ENCODE results near the gene VSTM4. TPM values are rescaled to one million over a fixed set of nuclear protein-coding genes. Genes with fewer than 3 reads are reported as not detected.

Gene VSTM4
- total RNA-seq, 1 experiment from 2014 or later, result not detected

- Mint-ChIP-seq H3K36me3 (ENCODE audit: insufficient read depth, unreplicated experiment) (no peaks in the 10 kb centered on the region), H3K4me1 (ENCODE audit: low read depth, unreplicated experiment) (no peaks in the 10 kb centered on the region), H3K9me3 (ENCODE audit: low read depth, unreplicated experiment) (peaks cover 5% of the 10 kb centered on the region), H3K4me3 (ENCODE audit: low read depth, unreplicated experiment) (no peak overlapping the region), H3K27me3 (ENCODE audit: unreplicated experiment) (peaks cover 64% of the 10 kb centered on the region), H3K27ac (ENCODE audit: unreplicated experiment) (no peak overlapping the region)
- DNase-seq, result no peak
- intact Hi-C loops (cut with micrococcal nuclease; ENCODE audit: unreplicated experiment), result no loop called here
- CTCF ChIA-PET, result no interaction called here
- BruUV-seq (replicated peaks), result no TSS peak
- TF ChIP-seq CTCF (IDR thresholded peaks at IDR 0.05; ENCODE audit: unreplicated experiment), result no peak
Measured at GRCh38 chr10:49024484-49024883, 90.8 kb downstream of the VSTM4 start.

GRCh38 chr10:49023752-49024151, 91.6 kb downstream of the VSTM4 start:
- CTCF ChIA-PET, result no interaction called here
- H3K9me3 Mint-ChIP-seq (ENCODE audit: low read depth, unreplicated experiment), result peaks cover 5% of the 10 kb centered on the region
- no peak for DNase-seq
- H3K27ac Mint-ChIP-seq (ENCODE audit: unreplicated experiment), result no peak overlapping the region
- no peak overlapping the region for H3K4me3 Mint-ChIP-seq (ENCODE audit: low read depth, unreplicated experiment)
- peaks cover 59% of the 10 kb centered on the region for H3K27me3 Mint-ChIP-seq (ENCODE audit: unreplicated experiment)
- TF ChIP-seq CTCF (IDR thresholded peaks at IDR 0.05; ENCODE audit: unreplicated experiment), result no peak
- no peaks in the 10 kb centered on the region for H3K4me1 Mint-ChIP-seq (ENCODE audit: low read depth, unreplicated experiment)
- intact Hi-C loops (cut with micrococcal nuclease; ENCODE audit: unreplicated experiment), result no loop called here
- H3K36me3 Mint-ChIP-seq (ENCODE audit: insufficient read depth, unreplicated experiment), result no peaks in the 10 kb centered on the region
- BruUV-seq (replicated peaks), result no TSS peak

- Mint-ChIP-seq H3K27ac (ENCODE audit: unreplicated experiment) (no peak overlapping the region), H3K9me3 (ENCODE audit: low read depth, unreplicated experiment) (peaks cover 5% of the 10 kb centered on the region), H3K36me3 (ENCODE audit: insufficient read depth, unreplicated experiment) (no peaks in the 10 kb centered on the region), H3K4me1 (ENCODE audit: low read depth, unreplicated experiment) (no peaks in the 10 kb centered on the region), H3K4me3 (ENCODE audit: low read depth, unreplicated experiment) (no peak overlapping the region), H3K27me3 (ENCODE audit: unreplicated experiment) (peaks cover 53% of the 10 kb centered on the region)
- DNase-seq, result no peak
- BruUV-seq (replicated peaks), result no TSS peak
- TF ChIP-seq CTCF (IDR thresholded peaks at IDR 0.05; ENCODE audit: unreplicated experiment), result no peak
- CTCF ChIA-PET, result no interaction called here
- intact Hi-C loops (cut with micrococcal nuclease; ENCODE audit: unreplicated experiment), result no loop called here
Measured at GRCh38 chr10:49023071-49023470, 92.3 kb downstream of the VSTM4 start.

- no peak for DNase-seq
- Mint-ChIP-seq H3K9me3 (ENCODE audit: low read depth, unreplicated experiment) (peaks cover 5% of the 10 kb centered on the region), H3K4me3 (ENCODE audit: low read depth, unreplicated experiment) (no peak overlapping the region), H3K27me3 (ENCODE audit: unreplicated experiment) (peaks cover 53% of the 10 kb centered on the region), H3K36me3 (ENCODE audit: insufficient read depth, unreplicated experiment) (no peaks in the 10 kb centered on the region), H3K4me1 (ENCODE audit: low read depth, unreplicated experiment) (no peaks in the 10 kb centered on the region), H3K27ac (ENCODE audit: unreplicated experiment) (no peak overlapping the region)
- no peak for TF ChIP-seq CTCF (IDR thresholded peaks at IDR 0.05; ENCODE audit: unreplicated experiment)
- intact Hi-C loops (cut with micrococcal nuclease; ENCODE audit: unreplicated experiment), result no loop called here
- BruUV-seq (replicated peaks), result no TSS peak
- CTCF ChIA-PET, result no interaction called here
Measured at GRCh38 chr10:49021685-49022084, 93.6 kb downstream of the VSTM4 start.

- no TSS peak for BruUV-seq (replicated peaks)
- CTCF ChIA-PET, result no interaction called here
- Mint-ChIP-seq H3K9me3 (ENCODE audit: low read depth, unreplicated experiment) (peaks cover 5% of the 10 kb centered on the region), H3K27me3 (ENCODE audit: unreplicated experiment) (peaks cover 71% of the 10 kb centered on the region), H3K4me3 (ENCODE audit: low read depth, unreplicated experiment) (no peak overlapping the region), H3K27ac (ENCODE audit: unreplicated experiment) (no peak overlapping the region), H3K4me1 (ENCODE audit: low read depth, unreplicated experiment) (no peaks in the 10 kb centered on the region), H3K36me3 (ENCODE audit: insufficient read depth, unreplicated experiment) (no peaks in the 10 kb centered on the region)
- intact Hi-C loops (cut with micrococcal nuclease; ENCODE audit: unreplicated experiment), result no loop called here
- DNase-seq, result no peak
- no peak for TF ChIP-seq CTCF (IDR thresholded peaks at IDR 0.05; ENCODE audit: unreplicated experiment)
Measured at GRCh38 chr10:49015700-49016099, 99.6 kb downstream of the VSTM4 start.
